ENCODE measurements around the gene GTF2A2.

GTF2A2 gene

DNA sequence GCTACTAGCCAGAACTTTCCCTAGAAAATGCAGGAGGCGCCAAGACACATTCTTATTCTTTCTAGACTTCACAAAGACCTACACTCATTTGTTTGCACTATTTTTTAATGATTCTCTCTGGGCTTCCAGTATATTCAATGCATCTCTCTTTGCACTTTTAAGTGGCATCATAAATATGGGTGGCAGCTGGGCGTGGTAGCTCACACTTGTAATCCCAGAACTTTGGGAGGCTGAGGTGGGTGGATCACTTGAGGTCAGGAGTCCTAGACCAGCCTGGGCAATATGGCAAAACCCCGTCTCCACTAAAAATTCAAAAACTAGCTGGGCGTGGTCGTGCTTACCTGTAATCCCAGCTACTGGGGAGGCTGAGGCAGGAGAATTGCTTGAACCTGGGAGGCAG is 51.3 kb downstream of the GTF2A2 start:
- DNase-seq (ENCODE audit: low spot score) = no peak

DNA sequence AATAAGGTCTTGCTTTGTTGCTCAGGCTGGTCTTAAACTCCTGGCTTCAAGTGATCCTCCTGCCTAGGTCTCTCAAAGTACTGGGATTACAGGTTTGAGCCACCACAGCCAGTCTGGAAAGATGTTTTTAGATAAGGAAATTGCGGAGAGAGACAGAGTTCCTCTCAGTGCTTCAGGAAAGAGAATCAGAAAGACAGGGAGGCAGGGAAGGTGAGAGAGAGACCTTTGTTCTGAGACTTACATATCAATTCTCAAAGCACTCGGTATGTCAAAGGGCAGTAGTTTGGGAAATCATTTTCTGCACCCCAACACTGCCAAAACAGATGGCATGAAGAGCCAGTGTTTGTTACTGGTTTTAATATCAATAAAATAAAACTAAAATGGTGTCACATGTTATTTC is 58.9 kb downstream of the GTF2A2 start:
- no peak for DNase-seq (ENCODE audit: low spot score)

GRCh38 chr15:59596640-59597039 is 60.7 kb downstream of the GTF2A2 start:
- no peak for DNase-seq (ENCODE audit: low spot score)

- DNase-seq (ENCODE audit: low spot score) = no peak
Measured at GRCh38 chr15:59595434-59595915, 61.8 kb downstream of the GTF2A2 start.

GRCh38 chr15:59594991-59595390 is 62.3 kb downstream of the GTF2A2 start:
- no peak for DNase-seq (ENCODE audit: low spot score)

DNA sequence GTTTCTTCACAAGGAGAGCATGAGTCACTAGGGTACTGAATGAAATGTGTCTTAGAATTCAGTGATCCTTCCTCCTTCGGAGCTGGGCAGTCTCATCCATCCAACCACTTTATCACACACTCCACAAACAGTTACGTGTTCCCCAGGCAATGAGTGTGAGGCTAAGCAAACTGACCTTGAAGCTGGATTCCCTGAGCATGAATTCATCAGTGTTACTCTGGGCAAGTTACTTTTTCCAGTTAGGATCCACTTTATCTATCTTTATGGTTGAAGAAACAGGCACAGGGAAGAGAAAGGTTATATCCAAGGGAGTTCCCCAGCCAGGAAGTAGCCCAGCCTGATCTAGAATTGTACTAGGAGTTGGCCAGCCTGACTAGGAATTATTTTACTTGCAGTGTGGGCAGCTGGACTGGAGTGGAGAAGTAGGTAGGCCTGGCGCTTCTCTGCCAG is 62.8 kb downstream of the GTF2A2 start:
- peak; percentile 51 for DNase-seq (ENCODE audit: low spot score)

- DNase-seq (ENCODE audit: low spot score) = no peak
Measured at GRCh38 chr15:59591356-59591755, 66.0 kb downstream of the GTF2A2 start.

DNA sequence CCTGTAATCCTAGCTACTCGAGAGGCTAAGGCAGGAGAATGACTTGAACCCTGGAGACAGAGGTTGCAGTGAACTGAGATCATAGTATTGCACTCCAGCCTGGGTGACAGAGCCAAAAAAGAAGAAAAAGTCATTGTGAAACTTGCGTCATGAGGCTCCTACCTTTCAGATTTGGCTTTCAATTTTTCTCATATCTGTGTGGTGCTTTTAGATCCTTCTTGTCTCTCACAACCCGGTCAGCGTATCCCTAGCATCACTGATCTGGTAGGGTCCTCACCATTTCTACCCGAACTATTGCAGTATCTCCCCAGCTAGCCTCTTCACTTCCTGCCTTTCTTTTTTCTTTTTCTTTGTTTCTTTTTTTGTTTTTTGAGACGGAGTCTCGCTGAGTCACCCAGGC is 67.3 kb downstream of the GTF2A2 start:
- DNase-seq (ENCODE audit: low spot score) = no peak

All from GM03348 (cell line).